ENCODE results near the gene QSOX2.

The QSOX2 gene

DNA sequence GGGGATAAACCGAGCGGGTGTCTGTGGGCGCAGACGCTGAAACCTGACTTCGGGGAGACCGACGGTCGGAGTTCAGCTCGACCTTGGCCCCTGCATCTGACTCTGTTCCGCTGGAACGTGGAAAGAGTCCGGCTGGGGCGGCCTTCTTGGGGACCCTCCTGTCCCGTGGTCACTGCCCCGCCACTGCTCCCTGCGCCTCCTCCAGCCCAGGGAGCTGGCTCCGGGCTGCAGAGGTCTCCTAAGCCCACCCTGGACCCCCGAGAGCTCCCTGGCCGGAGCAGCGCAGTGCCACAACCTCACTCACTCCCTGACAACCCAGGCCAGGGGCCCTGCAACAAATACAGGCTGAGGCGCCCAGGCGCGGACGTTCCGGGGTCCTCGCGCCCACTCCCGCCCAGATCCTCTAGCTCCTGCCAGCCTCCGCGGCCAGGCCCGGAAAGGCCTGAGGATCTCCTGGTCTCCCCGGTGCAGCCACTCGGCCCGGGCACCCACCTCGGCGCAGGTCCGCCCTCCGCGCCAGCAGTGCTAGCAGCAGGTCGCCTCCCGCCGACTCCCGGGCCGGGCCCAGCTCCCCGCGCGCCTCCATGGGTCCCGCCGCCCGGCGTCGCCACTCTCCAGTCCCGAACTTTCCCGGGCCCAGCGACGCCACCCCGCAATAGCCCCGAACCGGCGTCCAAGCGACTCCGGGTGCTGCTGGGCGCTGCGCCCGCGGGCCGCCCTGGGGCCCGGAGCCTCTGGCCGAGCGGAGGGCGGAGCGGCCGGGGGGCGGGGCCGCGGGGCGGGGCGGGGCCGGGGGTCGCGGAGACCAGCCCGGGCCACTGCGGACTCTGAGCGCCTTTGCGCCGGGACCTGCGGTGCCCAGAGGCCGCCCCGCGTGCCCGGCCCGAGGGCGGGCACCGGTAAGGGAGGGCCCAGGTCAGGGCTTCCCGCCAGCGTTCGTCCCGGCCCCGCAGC is 42.9 kb downstream of the QSOX2 start:
- H3K4me3 ChIP-seq (replicated peaks; ENCODE audit: low read depth, low read length) = no peak overlapping the region
- DNase-seq (ENCODE audit: extremely low read depth, low read depth) = no peak
- TF ChIP-seq, protein P1, sequence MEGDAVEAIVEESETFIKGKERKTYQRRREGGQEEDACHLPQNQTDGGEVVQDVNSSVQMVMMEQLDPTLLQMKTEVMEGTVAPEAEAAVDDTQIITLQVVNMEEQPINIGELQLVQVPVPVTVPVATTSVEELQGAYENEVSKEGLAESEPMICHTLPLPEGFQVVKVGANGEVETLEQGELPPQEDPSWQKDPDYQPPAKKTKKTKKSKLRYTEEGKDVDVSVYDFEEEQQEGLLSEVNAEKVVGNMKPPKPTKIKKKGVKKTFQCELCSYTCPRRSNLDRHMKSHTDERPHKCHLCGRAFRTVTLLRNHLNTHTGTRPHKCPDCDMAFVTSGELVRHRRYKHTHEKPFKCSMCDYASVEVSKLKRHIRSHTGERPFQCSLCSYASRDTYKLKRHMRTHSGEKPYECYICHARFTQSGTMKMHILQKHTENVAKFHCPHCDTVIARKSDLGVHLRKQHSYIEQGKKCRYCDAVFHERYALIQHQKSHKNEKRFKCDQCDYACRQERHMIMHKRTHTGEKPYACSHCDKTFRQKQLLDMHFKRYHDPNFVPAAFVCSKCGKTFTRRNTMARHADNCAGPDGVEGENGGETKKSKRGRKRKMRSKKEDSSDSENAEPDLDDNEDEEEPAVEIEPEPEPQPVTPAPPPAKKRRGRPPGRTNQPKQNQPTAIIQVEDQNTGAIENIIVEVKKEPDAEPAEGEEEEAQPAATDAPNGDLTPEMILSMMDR (IDR thresholded peaks at IDR 0.05; ENCODE audit: low read depth, low read length, missing control alignments) = no peak

DNA sequence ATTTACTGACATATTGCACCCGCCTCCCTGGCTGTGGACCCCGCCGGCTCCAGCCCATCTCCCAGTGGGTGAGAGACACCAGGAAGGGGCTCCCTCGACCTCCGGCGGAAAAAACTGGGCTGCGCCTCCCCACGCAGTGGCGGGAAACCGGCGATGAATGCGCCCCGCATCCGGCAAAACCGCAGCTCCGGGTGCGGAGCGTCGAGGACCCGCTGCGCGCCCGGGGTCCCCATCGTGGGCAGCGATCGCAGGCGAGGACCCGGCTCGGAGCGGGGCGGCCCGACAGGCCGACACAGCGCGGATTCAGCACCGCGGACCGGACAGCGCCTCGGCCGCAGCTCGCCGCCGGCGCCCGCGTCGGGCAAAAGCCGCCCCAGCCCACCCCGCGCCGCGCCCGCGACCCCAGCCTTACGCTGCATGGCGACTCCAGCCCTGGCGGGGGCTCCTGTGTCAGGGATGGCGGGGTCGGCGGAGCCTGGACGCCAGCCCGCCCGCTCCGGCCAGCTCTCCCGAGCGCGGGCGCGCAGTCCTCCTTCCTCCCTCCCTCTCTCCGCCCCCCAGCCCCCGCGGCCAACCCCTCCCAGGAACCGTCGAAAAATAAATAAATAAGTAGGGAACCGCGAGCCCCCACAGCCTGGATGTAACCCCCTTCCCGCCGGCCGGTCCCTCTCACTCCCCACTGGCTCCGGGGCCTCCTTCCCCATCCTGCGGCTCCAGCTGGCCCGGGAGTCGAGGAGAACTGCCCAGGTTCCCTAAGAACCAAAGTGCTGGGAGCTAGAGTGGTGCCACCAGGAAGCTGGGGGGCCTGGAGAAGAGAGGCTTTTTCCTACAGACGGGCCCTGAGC is 43.8 kb downstream of the QSOX2 start:
- TF ChIP-seq, protein P1 (IDR thresholded peaks at IDR 0.05; ENCODE audit: low read depth, low read length, missing control alignments) = no peak
- no peak overlapping the region for H3K4me3 ChIP-seq (replicated peaks; ENCODE audit: low read depth, low read length)
- no peak for DNase-seq (ENCODE audit: extremely low read depth, low read depth)

DNA sequence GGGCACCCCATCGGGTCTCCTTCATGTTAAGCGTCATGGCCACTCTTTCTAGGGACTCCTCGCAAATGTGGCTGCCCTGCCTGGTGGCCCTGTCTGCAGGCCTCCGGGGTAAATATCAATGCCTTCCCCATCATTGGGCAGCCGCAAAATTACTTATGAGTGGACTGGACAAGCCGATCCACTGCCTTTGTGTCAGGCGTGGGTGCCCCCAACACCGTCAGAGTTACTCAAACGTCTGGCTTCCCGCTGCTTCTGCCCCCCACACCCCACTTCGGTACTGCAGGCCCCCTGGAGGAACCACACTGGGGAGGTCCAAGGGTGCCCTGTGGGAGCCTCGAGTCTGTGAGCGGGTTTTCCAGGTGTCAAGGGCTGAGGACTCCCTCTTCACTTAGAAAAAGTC is 44.4 kb downstream of the QSOX2 start:
- no peak for DNase-seq (ENCODE audit: extremely low read depth, low read depth)
- no peak overlapping the region for H3K4me3 ChIP-seq (replicated peaks; ENCODE audit: low read depth, low read length)
- TF ChIP-seq, protein P1 (IDR thresholded peaks at IDR 0.05; ENCODE audit: low read depth, low read length, missing control alignments) = no peak

DNA sequence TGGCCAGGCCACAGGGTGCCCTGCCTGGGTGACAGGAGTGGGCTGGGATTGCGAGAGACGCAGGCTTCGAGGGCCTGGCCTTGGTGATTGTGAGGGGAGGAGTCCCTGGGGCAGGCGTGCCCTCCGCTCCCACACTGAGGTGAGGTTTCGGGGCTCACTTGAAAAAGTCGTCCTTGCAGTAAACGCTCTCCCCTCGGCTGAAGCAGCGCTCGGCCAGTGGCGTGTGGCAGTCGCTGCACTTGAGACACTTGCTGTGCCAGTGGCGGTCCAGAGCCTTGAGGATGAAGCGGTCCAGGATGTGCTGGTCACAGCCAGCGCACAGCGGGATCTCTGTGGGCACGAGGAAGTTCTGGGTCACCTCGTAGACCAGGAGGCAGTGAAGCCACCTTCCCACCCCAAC is 45.2 kb downstream of the QSOX2 start:
- no peak for DNase-seq (ENCODE audit: extremely low read depth, low read depth)
- TF ChIP-seq, protein P1 (IDR thresholded peaks at IDR 0.05; ENCODE audit: low read depth, low read length, missing control alignments) = no peak
- H3K4me3 ChIP-seq (replicated peaks; ENCODE audit: low read depth, low read length) = no peak overlapping the region

DNA sequence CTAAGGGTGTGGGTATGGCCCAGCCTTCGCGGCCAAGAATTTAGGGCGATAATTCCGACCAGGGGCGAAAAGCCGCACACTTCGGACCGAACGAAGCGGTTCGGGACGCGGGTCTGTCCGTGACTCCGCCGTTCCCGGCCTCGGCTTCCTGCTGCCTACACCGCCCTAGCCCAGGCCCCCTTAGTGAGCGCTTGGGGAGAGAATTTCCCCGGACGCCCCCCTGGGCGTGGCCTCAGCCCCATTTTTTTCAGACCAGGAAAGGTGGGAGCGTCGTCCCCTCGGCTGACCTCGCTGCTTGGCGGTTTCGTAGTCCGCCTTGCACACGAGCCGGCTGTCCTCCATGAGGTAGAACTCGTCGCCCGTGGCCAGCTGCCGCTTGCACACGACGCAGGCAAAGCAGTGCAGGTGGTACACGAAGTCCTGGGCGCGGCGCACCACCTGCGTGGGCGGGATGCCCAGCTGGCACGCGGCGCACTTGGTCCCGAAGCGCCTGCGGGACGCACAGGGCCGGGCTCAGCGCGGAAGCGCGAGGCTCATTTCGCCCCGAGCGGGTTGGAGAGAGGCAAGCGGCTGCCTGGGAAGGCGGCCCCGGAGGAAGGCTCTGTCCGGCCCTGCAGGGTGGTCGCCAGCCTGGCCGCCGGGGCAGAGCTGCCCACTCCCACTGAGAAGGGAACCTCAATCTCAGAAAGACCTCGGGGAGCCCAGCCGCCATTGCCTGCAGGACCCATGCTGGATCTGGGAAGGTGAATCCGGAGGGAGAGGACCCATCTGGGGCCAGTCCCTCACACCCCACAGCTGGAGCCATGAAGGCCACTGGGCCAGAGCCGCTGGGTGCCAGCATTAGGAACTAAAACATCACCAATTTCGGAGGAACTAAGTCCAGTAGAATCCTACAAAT is 46.0 kb downstream of the QSOX2 start:
- TF ChIP-seq, protein P1 (IDR thresholded peaks at IDR 0.05; ENCODE audit: low read depth, low read length, missing control alignments) = no peak
- DNase-seq (ENCODE audit: extremely low read depth, low read depth) = no peak
- no peak overlapping the region for H3K4me3 ChIP-seq (replicated peaks; ENCODE audit: low read depth, low read length)

DNA sequence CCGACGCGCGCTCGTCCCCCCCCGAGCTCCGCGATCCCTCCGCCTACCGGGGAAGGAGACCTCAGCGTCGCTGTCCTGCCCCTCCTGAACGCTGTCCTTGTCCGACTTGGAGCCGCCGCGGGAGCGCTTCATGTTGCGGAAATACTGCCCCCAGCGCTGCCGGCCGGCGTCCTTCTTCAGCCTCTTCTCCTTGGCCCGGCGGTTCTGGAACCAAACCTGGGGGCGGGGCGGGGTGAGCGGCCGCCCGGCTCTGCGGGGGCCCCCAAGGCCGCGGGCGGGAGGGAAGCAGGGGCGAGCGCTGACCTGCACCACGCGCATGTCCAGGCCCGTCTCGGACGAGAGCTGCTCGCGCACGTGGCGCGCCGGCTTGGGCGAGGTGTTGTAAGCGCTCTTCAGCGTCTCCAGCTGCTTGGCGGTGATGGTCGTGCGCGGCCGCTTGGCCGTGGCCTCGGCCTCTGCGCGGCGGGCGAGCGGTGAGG is 47.0 kb downstream of the QSOX2 start:
- DNase-seq (ENCODE audit: extremely low read depth, low read depth) = no peak
- TF ChIP-seq, protein P1 (IDR thresholded peaks at IDR 0.05; ENCODE audit: low read depth, low read length, missing control alignments) = no peak
- no peak overlapping the region for H3K4me3 ChIP-seq (replicated peaks; ENCODE audit: low read depth, low read length)

Data from HFF-Myc (cell line).